Stomach (tissue), 9 donors: Measurements from ENCODE around the gene ZFP92. TPM values are rescaled to one million over a fixed set of nuclear protein-coding genes. Genes with fewer than 3 reads are reported as not detected.

Experiments used
- DNase-seq, 2 donors: peaks; one replicate each; pipeline versions ENCODE4 v3.0.0 to v3.0.0-alpha.2; 2013 to 2019
- H3K27ac ChIP-seq, 5 donors: fragments of 200-600 bp in 4 of 5; sonication (generic) in 4 of 5; one replicate each; pipeline ENCODE4 v1.5.1; 2013 to 2019; ENCODE audit warnings: mild to moderate bottlenecking in 1 of 5, moderate library complexity in 1 of 5
- H3K27me3 ChIP-seq, 3 donors: fragments of 200-600 bp; sonication (generic); one replicate each; pipeline ENCODE4 v1.5.1; 2017 to 2019; ENCODE audit warnings: mixed run types in 1 of 3
- H3K36me3 ChIP-seq, 4 donors: fragments of 200-600 bp; sonication (generic); 1 replicate in 3 of 4; 2 replicates in 1 of 4; pipeline ENCODE4 v1.5.1; 2016 to 2019
- H3K4me1 ChIP-seq, 4 donors: fragments of 200-600 bp; sonication (generic); one replicate each; pipeline ENCODE4 v1.5.1; 2016 to 2019
- H3K4me3 ChIP-seq, 4 donors: fragments of 200-600 bp; sonication (generic) in 3 of 4; one replicate each; pipeline ENCODE4 v1.5.1; 2016 to 2019; ENCODE audit warnings: mild to moderate bottlenecking in 1 of 4
- H3K9me3 ChIP-seq, 4 donors: fragments of 200-600 bp; sonication (generic); one replicate each; pipeline ENCODE4 v1.5.1; 2016 to 2019
- EP300 ChIP-seq: sonication (generic); formaldehyde crosslinking; IDR thresholded peaks from one replicate; pipeline ENCODE4 v1.6.1; 2017; ENCODE audit warnings: antibody characterized with exemption
- POLR2A ChIP-seq, 4 donors: fragments of 450-650 bp; IDR thresholded peaks; one replicate each; pipeline ENCODE4 v1.6.1; 2016; ENCODE audit warnings: antibody characterized with exemption in 4 of 4, control low read depth in 2 of 4, mild to moderate bottlenecking in 1 of 4, moderate library complexity in 1 of 4
- POLR2AphosphoS5 ChIP-seq, 3 donors: sonication (generic); formaldehyde crosslinking; IDR thresholded peaks; one replicate each; pipeline ENCODE4 v1.6.1; 2016; ENCODE audit warnings: antibody characterized with exemption in 3 of 3
- WGBS, 5 donors: extraction: QIAGEN DNeasy Blood & Tissue Kit in 3 of 5; methylation state at CpG; one replicate each; pipeline versions ENCODE4 v1.1.5 to v1.1.7; 2013 to 2018; 5-methylcytosine and 5-hydroxymethylcytosine counted together
- intact Hi-C: fragments of 100-400 bp; cut with DNase I; formaldehyde crosslinking; loops from one replicate; pipeline ENCODE4 v1.15.1; 2023; ENCODE audit warnings: low total_unique reads
- polyA plus RNA-seq, 3 donors: library from polyadenylated mRNA; stranded (reverse); fragments of 200-250 nt; gene quantifications; one replicate each; pipeline ENCODE4 v1.2.3, GENCODE V29; 2013
- total RNA-seq, 5 donors: library from RNA; depleted of rRNA; stranded (reverse); fragments of >200 nt; gene quantifications; one replicate each; pipeline versions ENCODE4 v1.1.0 to v1.2.3, GENCODE V29; 2014 to 2016
- TF ChIP-seq, protein P1 (sequence below), 7 experiments: fragments of 450-650 bp in 4 of 7; fragments of 200-600 bp in 3 of 7; sonication (generic) in 3 of 7; IDR thresholded peaks; one replicate each; pipeline ENCODE4 v1.5.1; 2016 to 2019; ENCODE audit warnings: antibody characterized with exemption in 7 of 7, control low read depth in 2 of 7, mild to moderate bottlenecking in 1 of 7
- donor health status: healthy with polysubstance abuse.
- donor health status: Bipolar disorder and iron deficiency.
- donor health status: healthy.

Gene ZFP92
- total and polyA plus RNA-seq, 8 donors: under 0.01 to 0.92 (median 0.31) TPM; not detected in 3

DNA sequence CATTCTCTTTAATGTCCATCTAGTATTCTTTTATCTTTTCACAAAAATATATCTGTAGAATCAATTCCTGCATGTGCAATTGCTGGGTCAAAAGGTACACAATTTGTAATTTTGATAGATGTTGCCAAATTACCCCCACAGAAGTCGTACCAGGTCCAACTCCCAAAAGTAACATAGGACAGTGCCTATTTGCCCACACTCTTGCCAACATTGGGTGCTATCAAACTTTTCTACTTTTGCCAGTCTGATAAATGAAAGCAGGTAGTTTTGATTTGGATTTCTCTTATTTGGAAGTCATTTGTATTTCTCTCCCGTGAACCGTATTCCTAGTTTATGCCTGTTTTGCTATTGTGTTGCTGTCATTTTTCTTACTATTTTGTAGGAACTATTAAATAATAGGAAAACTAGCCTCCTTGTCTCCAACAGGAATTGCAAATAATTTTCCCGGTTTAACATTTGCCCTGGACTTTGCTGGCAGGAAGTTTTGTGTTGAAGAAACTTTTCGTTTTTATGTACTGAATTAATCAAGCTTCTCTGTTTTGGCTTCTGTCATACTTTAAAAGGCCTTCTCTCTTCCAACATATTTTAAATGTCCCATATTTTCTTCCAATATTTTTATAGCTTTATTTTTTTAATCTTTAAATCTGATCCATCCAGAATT, 44.3 kb upstream of the ZFP92 start:
- intact Hi-C loops: no loop called here
- no peak overlapping the region for H3K4me3 ChIP-seq
- no peaks in the 10 kb centered on the region for H3K4me1 ChIP-seq
- H3K27me3 ChIP-seq: peaks cover 0 to 4% (median 0%) of the 10 kb centered on the region in 3 donors
- no peak for DNase-seq
- H3K27ac ChIP-seq: no peak overlapping the region
- H3K36me3 ChIP-seq: no peaks in the 10 kb centered on the region
- no peaks in the 10 kb centered on the region for H3K9me3 ChIP-seq
- WGBS, 5 donors: 66 to 83% (median 69%) methylated on average over 5 of the region's 5 CpGs
- TF ChIP-seq EP300: no peak
- no peak for TF ChIP-seq POLR2AphosphoS5 (IDR thresholded peaks at IDR 0.05)
- TF ChIP-seq, protein P1, sequence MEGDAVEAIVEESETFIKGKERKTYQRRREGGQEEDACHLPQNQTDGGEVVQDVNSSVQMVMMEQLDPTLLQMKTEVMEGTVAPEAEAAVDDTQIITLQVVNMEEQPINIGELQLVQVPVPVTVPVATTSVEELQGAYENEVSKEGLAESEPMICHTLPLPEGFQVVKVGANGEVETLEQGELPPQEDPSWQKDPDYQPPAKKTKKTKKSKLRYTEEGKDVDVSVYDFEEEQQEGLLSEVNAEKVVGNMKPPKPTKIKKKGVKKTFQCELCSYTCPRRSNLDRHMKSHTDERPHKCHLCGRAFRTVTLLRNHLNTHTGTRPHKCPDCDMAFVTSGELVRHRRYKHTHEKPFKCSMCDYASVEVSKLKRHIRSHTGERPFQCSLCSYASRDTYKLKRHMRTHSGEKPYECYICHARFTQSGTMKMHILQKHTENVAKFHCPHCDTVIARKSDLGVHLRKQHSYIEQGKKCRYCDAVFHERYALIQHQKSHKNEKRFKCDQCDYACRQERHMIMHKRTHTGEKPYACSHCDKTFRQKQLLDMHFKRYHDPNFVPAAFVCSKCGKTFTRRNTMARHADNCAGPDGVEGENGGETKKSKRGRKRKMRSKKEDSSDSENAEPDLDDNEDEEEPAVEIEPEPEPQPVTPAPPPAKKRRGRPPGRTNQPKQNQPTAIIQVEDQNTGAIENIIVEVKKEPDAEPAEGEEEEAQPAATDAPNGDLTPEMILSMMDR (IDR thresholded peaks at IDR 0.05): no peak
- TF ChIP-seq POLR2A (IDR thresholded peaks at IDR 0.05): no peak

DNA sequence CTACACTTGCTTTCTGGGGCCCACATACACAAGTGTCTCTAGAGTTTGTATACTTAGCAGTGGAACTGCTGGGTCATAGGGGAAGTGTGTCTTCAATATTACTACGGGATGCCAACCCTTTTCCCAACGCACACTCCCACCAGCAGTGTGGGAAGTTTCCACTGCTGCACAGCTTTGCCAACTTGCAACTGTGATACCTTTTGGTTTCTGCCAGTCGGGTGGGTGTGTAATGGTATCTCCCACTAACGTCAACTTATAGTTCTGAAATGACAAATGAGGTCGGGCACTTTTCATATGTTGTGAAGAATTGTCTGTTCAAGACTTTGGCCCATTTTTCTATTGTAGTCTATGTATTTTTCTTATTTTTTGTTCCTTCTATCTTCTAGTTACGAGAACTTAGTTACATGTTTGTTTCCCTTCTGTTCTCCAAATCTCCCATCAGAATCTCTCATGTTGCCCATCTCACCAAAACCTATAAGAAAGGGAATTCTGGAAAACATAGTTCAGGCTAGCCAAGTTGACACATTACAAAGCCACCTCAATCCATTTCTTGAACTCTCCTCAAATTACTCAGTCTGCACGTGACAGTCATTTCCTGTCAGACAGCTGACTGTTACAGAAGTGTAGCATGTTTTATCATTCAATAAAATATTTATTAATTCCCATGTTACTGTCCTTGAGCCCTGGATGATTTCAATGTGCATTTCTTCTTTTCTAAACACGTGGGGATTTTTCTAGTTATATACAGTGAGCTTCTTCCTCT, 40.8 kb upstream of the ZFP92 start:
- Histone ChIP-seq H3K36me3 (no peaks in the 10 kb centered on the region), H3K27me3 (peaks cover 0 to 5% (median 0%) of the 10 kb centered on the region in 3 donors), H3K9me3 (peaks cover 0 to 3% (median 0%) of the 10 kb centered on the region in 4 donors), H3K27ac (no peak overlapping the region), H3K4me3 (no peak overlapping the region), H3K4me1 (no peaks in the 10 kb centered on the region)
- TF ChIP-seq EP300 (no peak), POLR2AphosphoS5 (IDR thresholded peaks at IDR 0.05) (no peak), POLR2A (IDR thresholded peaks at IDR 0.05) (no peak)
- TF ChIP-seq, protein P1 (IDR thresholded peaks at IDR 0.05): no peak
- no peak for DNase-seq
- intact Hi-C loops: no loop called here
- WGBS, 5 donors: 55 to 67% (median 62%) methylated on average over 7 to 8 of the region's 8 CpGs

DNA sequence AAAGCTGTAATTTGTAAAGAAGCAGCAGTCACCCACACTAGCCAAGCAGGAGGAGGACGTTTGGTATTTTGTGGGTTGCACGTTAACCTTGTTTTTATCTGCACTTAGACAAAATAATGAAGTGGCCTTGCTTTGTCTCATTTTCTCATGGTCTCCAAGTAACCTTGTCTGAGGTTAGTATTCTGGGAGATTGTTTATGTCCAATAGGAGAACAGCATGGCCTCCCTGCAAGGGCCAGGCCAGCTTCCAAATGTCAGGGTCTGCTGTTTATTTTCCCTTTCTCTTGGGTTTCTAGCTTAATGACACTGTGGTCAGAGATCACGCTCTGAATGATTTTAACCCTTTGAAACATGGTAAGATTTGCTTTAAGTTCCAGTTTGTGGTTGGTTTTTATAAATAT, 40.0 kb upstream of the ZFP92 start:
- WGBS, 5 donors: 26 to 36% (median 30%) methylated on average over 3 of the region's 3 CpGs
- Histone ChIP-seq H3K27me3 (peaks cover 0 to 9% (median 0%) of the 10 kb centered on the region in 3 donors), H3K36me3 (no peaks in the 10 kb centered on the region), H3K9me3 (peaks cover 0 to 10% (median 1%) of the 10 kb centered on the region in 4 donors), H3K27ac (no peak overlapping the region), H3K4me3 (no peak overlapping the region), H3K4me1 (no peaks in the 10 kb centered on the region)
- TF ChIP-seq POLR2AphosphoS5 (IDR thresholded peaks at IDR 0.05) (no peak), POLR2A (IDR thresholded peaks at IDR 0.05) (no peak), EP300 (no peak)
- TF ChIP-seq, protein P1 (IDR thresholded peaks at IDR 0.05): no peak
- intact Hi-C loops: no loop called here
- no peak for DNase-seq

DNA sequence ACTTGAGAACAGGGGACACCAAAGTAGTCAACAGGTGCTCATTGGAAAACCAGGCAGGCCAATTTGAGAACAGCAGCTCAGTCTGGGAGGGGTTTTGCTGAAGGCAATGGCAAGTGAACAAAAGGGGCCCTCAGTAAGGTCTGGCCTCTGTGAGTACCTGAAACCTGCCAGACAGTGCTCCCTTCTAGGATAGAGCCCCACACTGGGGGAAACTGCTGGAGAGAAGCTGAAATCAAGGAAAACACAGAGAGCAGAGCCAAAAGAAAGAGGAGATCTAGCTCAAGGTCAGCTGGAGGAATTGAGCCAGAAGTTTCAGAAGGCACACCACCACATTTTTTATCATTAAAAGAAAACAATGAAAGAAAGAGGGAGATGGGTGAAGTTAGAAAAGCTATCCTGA, 38.3 kb upstream of the ZFP92 start:
- Histone ChIP-seq H3K4me1 (no peaks in the 10 kb centered on the region), H3K4me3 (no peak overlapping the region), H3K36me3 (no peaks in the 10 kb centered on the region), H3K9me3 (peaks cover 0 to 15% (median 7%) of the 10 kb centered on the region in 4 donors), H3K27ac (no peak overlapping the region), H3K27me3 (peaks cover 0 to 9% (median 0%) of the 10 kb centered on the region in 3 donors)
- intact Hi-C loops: no loop called here
- no peak for DNase-seq
- TF ChIP-seq POLR2AphosphoS5 (IDR thresholded peaks at IDR 0.05) (no peak), POLR2A (IDR thresholded peaks at IDR 0.05) (no peak), EP300 (no peak)
- TF ChIP-seq, protein P1 (IDR thresholded peaks at IDR 0.05): no peak
